ENCODE results near the gene TBL1XR1.
"Not testable (repeated sequence)": the region's sequence is repeated elsewhere in the genome, so short reads cannot be mapped to it uniquely, and the experiment has no call there.

The TBL1XR1 gene

DNA sequence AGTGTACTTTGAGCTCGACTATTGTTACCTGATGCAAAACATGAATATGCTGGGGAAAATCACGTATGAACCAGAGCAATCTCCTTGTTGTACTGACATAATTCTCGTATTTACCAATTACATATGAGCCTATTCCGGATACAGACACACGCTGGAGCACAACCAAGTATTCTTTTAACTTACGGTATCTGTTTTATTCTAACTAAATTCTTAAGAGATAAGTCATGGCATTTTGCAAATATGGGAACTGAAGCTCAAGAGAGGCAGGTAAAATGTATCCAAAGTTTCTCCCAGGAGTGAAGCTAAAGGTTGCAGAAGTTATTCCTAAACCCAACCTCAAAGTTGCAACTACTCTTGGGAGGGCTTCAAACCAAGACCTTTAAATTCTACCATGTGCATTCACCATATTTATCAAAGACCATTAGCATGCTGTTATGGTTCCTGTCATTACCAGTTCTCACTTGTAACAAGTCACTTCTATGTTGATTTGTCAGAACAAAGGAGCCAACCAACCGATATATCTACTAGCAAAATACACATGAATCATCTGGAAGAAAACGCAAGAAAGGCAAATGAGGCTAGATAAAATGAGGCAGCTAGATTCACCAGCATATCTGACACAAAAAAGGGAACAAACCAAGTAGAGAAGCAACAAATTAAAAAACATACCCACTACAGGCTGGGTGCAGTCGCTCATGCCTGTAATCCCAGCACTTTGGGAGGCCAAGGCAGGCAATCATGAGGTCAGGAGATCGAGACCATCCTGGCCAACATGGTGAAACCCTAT lies 17.8 kb downstream of the TBL1XR1 start:
- DNase-seq: no peak

DNA sequence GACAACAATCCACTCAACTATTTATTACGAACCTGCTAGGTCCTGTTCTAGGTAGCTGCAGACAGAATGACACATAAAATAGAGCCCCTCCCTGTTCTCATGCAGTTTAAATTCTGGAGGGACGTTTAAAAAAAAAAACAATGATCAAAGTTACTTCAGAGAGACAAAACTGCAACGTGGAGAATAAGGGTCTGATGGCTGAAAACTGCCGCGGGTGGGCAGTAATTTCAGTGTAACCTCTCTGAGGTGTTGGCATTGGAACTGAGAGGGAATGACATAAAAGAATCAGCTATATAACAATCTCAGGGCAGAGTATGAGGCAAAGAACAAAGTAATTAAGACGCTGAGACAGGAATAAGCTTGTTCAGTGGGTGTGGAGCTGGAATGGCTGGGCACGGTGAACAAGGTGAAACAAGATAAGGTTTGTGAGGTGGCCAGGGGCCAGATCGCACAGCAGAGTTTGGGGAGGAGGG lies 19.5 kb downstream of the TBL1XR1 start:
- DNase-seq: no peak

DNA sequence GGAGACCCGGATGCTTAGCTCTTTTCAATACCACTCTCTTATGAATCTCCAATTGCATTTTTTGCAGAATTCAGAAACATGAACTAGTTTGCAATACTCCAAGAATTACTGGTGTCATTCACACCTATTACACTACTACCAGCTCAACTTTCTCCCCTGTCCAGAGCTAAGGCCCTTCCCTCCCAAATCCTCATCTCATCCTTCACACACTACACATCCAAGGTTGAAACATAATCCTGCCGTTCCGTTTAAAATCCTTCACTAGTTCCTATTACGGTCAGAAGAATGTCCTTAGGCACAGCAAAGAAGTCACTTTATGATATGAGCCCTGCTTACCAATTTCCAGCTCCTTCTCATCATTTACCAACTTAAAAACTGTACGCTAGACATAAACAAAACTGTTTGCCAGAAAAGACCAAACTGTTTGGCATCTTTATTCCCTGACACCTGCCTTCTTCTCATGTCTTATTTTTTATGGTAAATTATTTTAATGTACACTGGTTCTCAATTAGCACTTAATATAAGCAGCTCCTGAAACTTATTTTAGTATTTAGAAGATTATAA lies 22.6 kb downstream of the TBL1XR1 start:
- DNase-seq: no peak

DNA sequence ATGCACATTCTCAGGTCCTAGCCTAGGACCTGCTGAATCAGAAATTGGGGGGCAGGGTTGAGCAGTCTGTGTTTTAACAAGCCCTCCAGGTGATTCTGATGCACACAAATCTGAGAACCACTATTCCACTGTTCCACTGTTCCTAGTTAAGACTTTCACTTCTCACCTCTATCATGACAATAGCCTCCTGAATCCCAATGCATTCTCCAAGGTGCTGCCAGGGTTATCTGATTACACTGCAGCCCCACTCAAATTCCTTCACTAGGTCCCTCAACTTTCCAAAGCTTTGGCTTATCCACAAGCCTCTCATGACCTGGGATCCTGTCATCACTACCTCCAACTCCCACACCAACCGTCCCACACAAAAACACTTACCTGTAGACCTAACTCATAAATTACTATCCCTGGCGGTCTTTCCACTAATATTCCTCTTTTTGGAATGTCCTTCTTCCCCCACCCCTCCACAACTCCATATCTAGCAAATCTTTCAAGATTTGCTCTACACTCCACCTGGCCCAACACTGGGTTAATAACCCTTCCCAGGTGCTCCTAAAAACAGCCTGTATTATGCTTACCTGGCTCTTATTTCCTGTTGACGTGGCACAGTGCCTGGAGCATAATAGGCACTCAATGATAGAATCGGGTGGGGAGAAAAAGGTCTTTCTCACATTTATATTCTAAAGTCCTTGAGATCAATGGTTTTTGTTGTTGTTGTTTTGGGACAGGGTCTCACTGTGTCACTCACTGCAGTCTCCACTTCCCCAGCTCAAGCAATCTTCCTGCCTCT lies 27.2 kb downstream of the TBL1XR1 start:
- no peak for DNase-seq

DNA sequence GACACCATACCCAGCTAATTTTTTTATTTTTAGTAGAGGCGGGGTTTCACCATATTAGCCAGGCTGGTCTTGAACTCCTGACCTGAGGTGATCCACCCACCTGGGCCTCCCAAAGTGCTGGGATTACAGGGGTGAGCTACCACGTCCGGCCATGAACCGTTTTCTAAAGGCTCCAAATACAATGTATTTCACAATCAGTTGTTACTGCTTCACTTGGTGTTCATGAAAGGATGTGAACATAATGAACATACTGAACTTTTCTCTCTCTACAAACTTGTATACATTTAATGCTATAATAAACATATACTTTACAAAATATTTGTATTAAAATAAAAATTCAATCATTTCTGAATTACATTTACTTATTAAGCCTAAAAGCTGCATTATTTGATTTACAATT lies 28.9 kb downstream of the TBL1XR1 start:
- no peak for DNase-seq

DNA sequence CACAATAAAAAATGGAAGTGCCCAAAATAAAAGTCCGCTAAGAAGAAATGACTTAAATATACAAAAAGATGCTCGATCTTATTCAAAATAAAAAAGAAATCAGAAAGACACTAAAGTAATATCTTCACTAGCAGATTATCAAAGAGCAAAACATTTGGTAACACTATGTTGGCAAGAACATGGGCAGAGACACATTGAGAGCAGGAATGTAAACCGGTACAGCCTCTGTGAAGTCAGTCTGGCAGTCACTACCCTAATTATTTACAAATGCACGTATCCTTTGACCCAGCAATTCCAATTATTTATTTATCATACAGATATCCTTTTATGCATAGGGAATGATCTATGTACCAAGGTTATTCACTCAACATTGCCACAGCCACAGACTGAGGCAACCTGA lies 34.5 kb downstream of the TBL1XR1 start:
- no peak for DNase-seq

DNA sequence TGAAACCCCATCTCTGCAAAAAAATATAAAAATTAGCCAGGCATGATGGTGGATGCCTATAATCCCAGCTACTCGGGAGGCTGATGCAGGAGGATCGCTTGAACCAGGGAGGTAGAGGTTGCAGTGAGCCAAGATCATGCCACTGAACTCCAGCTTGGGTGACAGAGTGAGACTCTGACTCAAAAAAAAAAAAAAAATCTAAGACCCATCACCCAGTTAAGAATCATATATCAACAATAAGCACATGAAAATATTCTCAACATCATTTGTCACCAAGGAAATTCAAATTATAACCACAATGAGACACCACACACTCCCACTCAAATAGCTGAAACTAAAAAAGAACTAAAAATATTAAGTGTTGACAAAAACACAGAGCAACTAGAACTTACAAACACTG lies 35.7 kb downstream of the TBL1XR1 start:
- DNase-seq: not testable (repeated sequence)

DNA sequence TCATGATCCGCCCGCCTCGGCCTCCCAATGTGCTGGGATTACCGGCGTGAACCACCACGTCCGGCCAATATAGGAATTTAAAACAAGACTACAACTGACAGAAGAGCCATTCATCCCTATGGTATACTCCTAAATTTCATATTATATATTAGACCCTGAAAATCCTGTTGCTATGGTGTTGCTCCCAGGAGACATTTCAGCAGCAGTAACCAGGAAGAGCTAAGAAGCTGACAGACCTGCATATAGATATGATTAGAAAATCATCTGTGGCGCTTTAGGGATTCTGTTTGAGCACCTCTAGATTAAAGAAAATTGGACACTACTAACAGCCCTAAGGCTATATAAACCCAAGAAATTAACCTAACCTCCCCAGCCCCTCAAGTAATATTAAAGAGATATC lies 38.8 kb downstream of the TBL1XR1 start:
- DNase-seq: no peak

DNA sequence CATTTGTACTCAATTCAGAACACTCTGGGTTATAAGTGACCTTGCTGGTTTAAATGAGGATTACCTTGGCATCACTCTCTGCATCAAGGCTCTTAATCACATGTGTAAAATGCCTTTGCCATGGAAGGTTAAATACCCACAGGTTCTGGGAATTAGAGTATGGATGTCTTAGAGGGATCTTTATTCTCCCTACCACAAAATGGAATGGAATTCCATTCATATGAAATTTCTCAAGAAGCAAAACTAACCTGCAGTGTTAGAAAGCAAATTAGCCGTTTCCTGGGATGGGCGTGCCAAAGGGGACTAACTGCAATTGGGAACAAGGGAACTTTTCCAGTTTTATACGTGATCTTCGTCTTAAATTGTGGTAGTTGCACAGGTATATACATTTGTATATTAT lies 39.8 kb downstream of the TBL1XR1 start:
- DNase-seq: no peak

DNA sequence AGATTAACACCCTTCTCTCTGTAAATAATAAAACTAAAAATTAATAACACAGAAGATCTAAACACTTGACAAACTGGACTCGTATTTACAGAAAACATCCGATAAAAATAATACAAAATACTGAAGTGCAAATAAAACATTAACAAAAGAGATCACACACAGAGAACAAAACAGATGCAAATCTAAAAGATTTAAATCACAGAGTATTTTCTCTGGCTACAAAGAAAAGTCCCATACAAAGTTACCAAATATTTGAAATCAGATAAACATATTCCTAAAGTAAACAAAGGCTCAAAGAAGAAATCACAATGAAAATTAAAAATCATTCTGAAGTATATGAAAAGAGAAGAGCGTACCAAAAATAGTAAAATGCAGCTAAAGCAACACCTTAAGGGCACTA lies 42.5 kb downstream of the TBL1XR1 start:
- no peak for DNase-seq

DNA sequence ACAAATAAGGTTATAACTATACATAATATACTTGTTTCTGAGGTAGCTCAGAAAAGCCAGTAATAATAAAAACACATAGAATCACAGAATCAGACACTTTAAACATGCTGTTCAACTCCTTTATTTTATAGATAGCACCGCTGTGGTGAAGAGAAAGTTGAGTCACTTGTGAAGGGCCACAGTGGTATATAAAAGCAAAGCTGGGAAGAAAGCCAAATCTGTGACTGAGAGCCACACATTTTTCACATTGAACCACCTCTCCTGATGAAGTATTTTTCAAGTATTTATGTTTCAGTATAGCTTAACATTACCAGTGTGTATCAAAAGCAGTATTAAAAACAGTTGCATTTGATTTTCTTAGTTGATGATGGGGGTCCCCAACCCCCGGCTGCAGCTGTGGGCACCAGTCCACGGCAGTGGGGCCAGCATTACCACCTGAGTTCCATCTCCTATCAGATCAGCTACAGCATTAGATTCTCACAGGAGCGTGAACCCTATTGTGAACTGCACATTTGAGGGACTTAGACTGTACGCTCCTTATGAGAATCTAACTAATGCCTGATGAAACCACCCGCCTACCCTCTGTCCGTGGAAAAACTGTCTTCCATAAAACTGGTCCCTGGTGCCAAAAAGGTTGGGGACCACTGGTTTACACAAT lies 46.2 kb downstream of the TBL1XR1 start:
- no peak for DNase-seq

DNA sequence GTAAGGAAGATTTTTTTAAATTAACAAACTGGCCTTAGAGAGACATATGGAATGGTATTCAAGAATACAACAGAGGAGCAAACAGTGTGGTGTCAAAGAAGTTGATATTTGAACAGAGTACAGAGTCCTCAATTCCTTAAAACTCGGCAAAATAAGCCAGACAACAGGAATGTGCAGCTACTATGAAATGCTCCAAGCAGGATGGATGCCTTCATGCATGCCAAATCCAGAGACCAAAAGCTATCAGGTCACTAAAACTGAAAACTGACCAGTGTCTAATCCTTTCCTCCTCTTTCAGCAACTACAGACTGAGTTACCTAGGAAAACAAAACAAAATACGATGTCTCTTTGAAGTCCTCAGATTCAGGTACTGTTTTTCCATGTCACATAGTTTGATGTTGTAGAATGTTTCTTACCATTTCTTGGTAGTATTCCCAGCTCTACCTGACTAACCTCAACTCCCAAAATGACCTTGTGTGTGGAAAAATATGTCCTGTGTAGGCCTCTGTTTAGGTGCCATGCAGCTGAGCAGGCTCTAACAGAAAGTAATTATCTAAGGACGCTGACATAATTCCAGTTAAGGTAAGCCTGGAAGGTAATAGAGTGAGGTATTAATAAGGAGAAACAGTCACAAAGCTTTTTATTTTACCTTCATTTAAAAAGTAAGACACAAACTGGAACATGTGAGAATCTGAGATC lies 46.9 kb downstream of the TBL1XR1 start:
- DNase-seq: no peak

DNA sequence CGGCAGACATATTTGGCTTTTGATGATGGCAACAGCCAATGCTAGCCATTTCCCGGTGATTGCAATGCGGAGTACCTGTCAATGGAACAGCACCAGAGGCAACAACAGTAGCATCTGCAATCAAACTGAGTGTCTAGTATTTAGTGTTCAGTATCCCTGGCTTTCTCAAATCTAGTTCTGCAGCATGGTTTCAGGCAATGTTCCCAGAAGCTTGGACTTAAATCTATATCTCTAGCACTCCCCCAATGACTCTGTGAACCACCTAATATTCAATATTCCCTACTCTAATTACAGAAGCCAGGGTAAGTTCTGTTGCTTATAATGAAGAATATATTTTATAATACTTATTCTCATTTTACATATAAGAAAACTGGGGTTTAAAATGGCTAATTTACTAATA lies 48.2 kb downstream of the TBL1XR1 start:
- DNase-seq: no peak

DNA sequence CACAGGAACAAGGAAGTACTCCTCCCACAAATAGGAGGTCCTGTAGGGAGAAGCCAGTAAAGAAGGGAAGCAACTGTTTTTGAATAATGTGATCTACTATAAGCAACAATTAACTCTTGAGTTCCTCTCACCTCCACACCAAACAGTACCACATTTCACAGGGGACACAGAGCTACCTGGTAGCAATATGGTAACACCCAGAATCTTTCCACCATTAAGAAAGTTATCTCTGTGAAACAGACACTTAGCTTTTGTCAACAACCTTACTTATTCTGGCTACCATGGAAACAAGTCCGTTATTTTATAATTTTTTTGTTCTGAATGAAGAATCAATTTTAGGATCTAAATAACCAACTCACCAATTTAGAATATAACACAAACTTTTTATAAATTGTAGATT lies 49.5 kb downstream of the TBL1XR1 start:
- DNase-seq: no peak

DNA sequence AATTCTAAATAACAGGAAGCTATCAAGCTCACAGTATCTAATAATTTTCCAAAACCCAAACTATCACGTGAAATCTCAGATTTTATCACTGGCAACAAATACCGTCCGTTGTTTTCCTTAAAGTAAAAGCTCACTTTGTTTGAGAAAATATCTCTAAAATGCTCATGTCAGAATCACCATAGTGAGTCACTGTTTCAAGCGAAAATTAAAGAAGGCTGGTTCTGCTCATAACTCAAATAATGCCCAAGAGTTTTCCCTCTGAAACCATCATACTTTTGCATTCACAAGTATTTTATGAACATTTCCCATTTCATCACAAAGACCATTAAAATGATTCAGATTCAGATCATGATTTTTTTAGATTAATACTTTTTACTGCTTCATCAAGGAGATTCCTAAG lies 50.6 kb downstream of the TBL1XR1 start:
- no peak for DNase-seq

DNA sequence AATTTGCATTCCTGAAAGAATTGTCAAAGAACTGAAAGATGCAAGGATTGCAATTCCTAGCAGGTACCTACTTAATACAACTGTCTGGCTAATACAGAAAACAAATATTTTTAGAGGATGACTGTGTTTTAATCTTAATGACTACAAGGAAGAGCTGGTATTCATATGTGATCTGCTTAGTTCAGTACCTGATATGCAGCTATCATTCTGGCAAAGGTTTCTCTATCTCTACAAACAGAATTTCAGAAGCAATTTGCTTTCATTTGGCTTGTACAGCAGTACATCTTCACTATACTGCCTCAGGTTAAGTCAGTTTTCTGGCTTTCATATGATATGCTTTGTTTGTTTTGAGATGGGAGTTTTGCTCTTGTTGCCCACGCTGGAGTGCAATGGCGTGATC lies 51.3 kb downstream of the TBL1XR1 start:
- DNase-seq: no peak

DNA sequence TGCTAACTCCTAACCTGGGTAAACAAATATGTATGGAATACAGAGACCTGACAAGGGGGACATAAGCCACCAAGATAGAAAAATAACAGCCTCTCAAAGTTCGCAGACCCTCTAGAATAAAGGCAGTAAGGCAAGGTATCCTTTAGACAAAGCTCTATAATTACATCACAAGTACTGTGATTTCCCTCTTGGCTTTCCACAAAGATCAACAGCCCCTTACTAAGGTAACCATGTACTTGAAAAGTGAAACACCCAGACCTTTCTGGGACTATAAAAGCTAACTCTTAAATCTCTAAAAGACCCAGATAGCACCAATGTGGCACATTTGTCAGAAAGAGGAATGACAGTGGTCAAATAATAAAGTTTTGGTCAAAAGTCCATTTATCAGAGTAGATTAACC lies 51.9 kb downstream of the TBL1XR1 start:
- DNase-seq: no peak

DNA sequence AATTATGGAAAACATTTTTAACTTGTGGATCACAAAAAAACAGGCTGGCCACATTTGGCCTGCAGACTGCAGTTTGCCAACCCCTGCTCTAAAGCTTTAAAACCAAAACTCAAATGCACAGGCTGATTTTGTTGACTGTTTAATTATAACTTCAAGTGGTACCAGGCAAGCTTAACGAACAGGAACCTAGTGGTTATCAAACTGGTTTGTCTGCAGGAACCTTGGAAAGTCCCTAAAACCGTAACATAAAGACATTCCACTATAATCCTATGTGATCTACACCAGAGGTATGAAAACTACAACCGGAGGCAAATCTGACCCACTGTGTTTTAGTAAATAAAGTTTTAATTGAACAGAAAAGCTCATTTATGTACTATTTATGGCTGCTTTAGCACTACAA lies 52.4 kb downstream of the TBL1XR1 start:
- DNase-seq: no peak

DNA sequence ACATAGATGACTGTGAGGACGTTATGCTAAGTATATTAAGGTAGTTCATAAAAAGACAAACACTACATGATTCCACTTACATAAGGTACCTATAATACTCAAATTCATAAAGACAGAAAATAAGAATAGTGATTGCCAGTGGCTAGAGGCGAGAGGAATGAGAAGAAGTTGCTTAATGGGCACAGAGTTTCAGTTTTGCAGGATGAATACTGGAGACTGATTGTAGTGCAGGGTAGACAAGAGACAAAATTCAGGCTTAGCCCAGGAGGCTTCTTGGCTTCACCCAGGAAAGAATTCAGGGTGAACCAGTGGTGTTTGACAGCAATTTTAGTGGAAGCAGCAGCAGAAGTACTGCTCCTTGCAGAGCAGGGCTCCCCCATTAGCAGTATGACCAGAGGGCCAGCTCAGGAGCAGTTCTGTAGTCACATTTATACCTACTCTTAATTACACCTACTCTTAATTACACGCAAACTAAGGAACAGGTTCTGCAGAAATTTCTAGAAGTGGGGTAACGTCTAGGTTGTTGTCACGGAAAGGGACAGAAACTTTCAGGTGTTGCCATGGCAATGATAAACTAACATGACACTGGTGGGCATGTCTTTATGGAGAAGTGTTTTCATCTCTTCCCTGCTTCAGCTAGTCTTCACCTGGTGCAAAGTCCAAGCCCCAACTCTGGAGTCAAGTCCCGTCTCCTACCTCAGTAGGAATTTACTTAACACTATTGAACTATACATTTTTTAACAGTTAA lies 55.2 kb downstream of the TBL1XR1 start:
- DNase-seq: no peak

DNA sequence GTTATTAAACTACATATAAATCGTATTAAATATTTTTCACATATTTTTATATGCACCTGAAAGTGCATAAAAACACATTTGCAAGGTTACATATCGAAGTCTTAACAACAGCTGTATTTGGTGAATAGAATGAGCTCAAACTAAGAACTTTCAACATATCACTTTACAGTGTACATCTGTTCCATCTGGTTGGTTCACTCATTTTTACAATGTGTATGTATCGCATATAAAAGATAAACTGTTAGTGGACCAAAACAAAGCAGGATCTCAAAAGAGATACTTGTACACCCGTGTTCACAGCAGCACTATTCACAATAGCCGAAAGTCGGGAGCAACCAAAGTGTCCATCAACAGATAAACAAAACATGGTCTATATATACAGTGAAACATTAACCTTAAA lies 55.8 kb downstream of the TBL1XR1 start:
- no peak for DNase-seq

DNA sequence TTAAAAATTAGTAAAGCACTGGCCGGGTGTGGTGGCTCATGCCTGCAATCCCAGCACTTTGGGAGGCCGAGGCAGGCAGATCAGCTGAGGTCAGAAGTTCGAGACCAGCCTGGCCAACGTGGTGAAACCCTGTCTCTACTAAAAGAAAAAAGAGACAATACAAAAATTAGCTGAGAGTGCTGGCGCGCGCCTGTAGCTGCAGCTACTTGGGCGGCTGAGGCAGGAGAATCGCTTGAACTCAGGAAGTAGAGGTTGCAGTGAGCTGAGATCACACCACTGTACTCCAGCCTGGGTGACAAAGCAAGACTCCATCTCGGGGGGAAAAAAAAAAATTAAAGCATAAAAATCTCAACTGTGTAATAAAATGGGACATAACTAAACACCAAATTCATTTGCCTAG lies 58.1 kb downstream of the TBL1XR1 start:
- not testable (repeated sequence) for DNase-seq
